GM12878 (cell line): ENCODE results near the gene NCKAP5L. TPM values are rescaled to one million over a fixed set of nuclear protein-coding genes. Genes with fewer than 3 reads are reported as not detected.

ENCODE experiments used
- ATAC-seq: fragments of 200-7000 bp; cut with Tn5 transposase; 3 replicates; pipeline ENCODE4 v1.9.1; 2020; ENCODE audit warnings: mild to moderate bottlenecking, moderate library complexity
- BruUV-seq: library from RNA; stranded (reverse); fragments of 400-500 nt; replicated peaks from 2 replicates; lab custom pipeline; 2021; lab: Mats Ljungman, UMichigan
- CTCF ChIA-PET: fragments of 300-600 bp; sonication (Branson Sonifier 250); formaldehyde crosslinking; extraction: SDS; loops from one replicate; lab custom pipeline; 2021; ENCODE audit warnings: inconsistent platforms; lab: Yijun Ruan, JAX
- POLR2A ChIA-PET: fragments of 350-600 bp; formaldehyde crosslinking; extraction: SDS; loops from one replicate; lab custom pipeline; 2021; ENCODE audit warnings: inconsistent platforms; lab: Charles Lee
- RAD21 ChIA-PET: fragments of 300-600 bp; sonication (Branson Sonifier 250); formaldehyde crosslinking; loops from one replicate; lab custom pipeline; 2023; ENCODE audit warnings: antibody characterized with exemption; ENCODE audit not compliant: unreplicated experiment; lab: Charles Lee
- SMC1A ChIA-PET: fragments of 300-600 bp; sonication (Branson Sonifier 250); formaldehyde crosslinking; loops from one replicate; lab custom pipeline; 2023; ENCODE audit not compliant: unreplicated experiment, uncharacterized antibody; lab: Charles Lee
- DNase-seq: peaks from one replicate; pipeline ENCODE4 v3.0.0-alpha.2; 2011; ENCODE audit warnings: low read depth, low spot score
- FAIRE-seq: peaks from 3 replicates; lab custom pipeline; 2011; peaks lifted over from hg19 to GRCh38; lab: Jason Lieb, UNC
- H2AFZ ChIP-seq: 2 replicates; pipeline ENCODE4 v1.6.0; 2011; ENCODE audit warnings: low read depth, low read length, control low read depth; ENCODE audit not compliant: control insufficient read depth
- H3K27ac ChIP-seq: 2 replicates; pipeline ENCODE4 v1.5.1; 2011; ENCODE audit warnings: control low read depth; ENCODE audit not compliant: control insufficient read depth, insufficient read depth
- H3K27me3 ChIP-seq, 2 experiments: replicated peaks in 1 of 2; 2 replicates each; pipeline versions ENCODE4 v1.6.0 to v1.6.1; 2011; ENCODE audit warnings: low read length in 1 of 2; ENCODE audit not compliant: control insufficient read depth in 2 of 2, insufficient read depth in 2 of 2
- H3K36me3 ChIP-seq, 2 experiments: 2 replicates each; pipeline ENCODE4 v1.5.1; 2011; ENCODE audit warnings: low read length in 1 of 2; ENCODE audit not compliant: control insufficient read depth in 2 of 2, insufficient read depth in 2 of 2
- H3K4me1 ChIP-seq: 2 replicates; pipeline ENCODE4 v1.6.1; 2011; ENCODE audit warnings: mild to moderate bottlenecking, low read length, moderate library complexity, mixed read lengths; ENCODE audit not compliant: control insufficient read depth, insufficient read depth
- H3K4me2 ChIP-seq: 2 replicates; pipeline ENCODE4 v1.6.0; 2011; ENCODE audit warnings: control low read depth; ENCODE audit not compliant: control insufficient read depth, insufficient read depth
- H3K4me3 ChIP-seq: fragments of 200-600 bp; sonication (generic); 2 replicates; pipeline ENCODE4 v1.5.1; 2016
- H3K79me2 ChIP-seq: 2 replicates; pipeline ENCODE4 v1.6.0; 2011; ENCODE audit warnings: low read length; ENCODE audit not compliant: control insufficient read depth, insufficient read depth
- H3K9ac ChIP-seq: 2 replicates; pipeline ENCODE4 v1.8.0; 2011; ENCODE audit warnings: low read length, control low read depth, mixed read lengths; ENCODE audit not compliant: control insufficient read depth, insufficient read depth
- H3K9me3 ChIP-seq: replicated peaks from 3 replicates; pipeline ENCODE4 v1.5.1; 2011; ENCODE audit warnings: mild to moderate bottlenecking, low read length; ENCODE audit not compliant: control insufficient read depth, insufficient read depth
- H4K20me1 ChIP-seq: 2 replicates; pipeline ENCODE4 v1.6.0; 2011; ENCODE audit not compliant: control insufficient read depth, insufficient read depth
- CTCF ChIP-seq, 3 experiments: IDR thresholded peaks in 2 of 3; conservative IDR thresholded peaks in 1 of 3; 2 replicates each; pipeline ENCODE4 v1.5.1; 2011; ENCODE audit warnings: low read depth in 3 of 3, low read length in 3 of 3, mild to moderate bottlenecking in 3 of 3, control low read depth in 2 of 3, moderate library complexity in 2 of 3, inconsistent platforms in 1 of 3, mixed read lengths in 1 of 3; ENCODE audit not compliant: control insufficient read depth in 2 of 3, insufficient read depth in 1 of 3; ENCODE audit errors: extremely low read depth in 1 of 3
- EP300 ChIP-seq, 2 experiments: fragments of 150-350 bp in 1 of 2; IDR thresholded peaks; 2 replicates each; pipeline ENCODE4 v1.6.1; 2011 to 2012; ENCODE audit warnings: low read depth in 2 of 2, low read length in 2 of 2, borderline replicate concordance in 1 of 2, improper control_type of control experiment in 1 of 2, inconsistent platforms in 1 of 2; ENCODE audit not compliant: control insufficient read depth in 1 of 2
- MLLT1 ChIP-seq: fragments of 450-650 bp; IDR thresholded peaks from 2 replicates; pipeline ENCODE4 v1.6.1; 2016; ENCODE audit warnings: mild to moderate bottlenecking
- MTA3 ChIP-seq: IDR thresholded peaks from 2 replicates; pipeline ENCODE4 v1.6.1; 2012; ENCODE audit warnings: low read length, inconsistent platforms, borderline replicate concordance
- RB1 ChIP-seq: fragments of 450-650 bp; formaldehyde crosslinking; IDR thresholded peaks from 2 replicates; pipeline ENCODE4 v1.6.1; 2017; ENCODE audit warnings: mild to moderate bottlenecking, borderline replicate concordance
- SPI1 ChIP-seq: IDR thresholded peaks from 2 replicates; pipeline ENCODE4 v1.6.1; 2011; ENCODE audit warnings: low read depth, mild to moderate bottlenecking, low read length, moderate library complexity, borderline replicate concordance; ENCODE audit not compliant: insufficient read depth
- TARDBP ChIP-seq: IDR thresholded peaks from 2 replicates; pipeline ENCODE4 v1.6.1; 2016; ENCODE audit warnings: borderline replicate concordance
- TCF3 ChIP-seq: IDR thresholded peaks from 2 replicates; pipeline ENCODE4 v1.6.1; 2012; ENCODE audit warnings: low read depth, mild to moderate bottlenecking, low read length, borderline replicate concordance; ENCODE audit not compliant: insufficient read depth
- YY1 ChIP-seq: IDR thresholded peaks from 2 replicates; pipeline ENCODE4 v1.6.1; 2011; ENCODE audit warnings: low read depth, mild to moderate bottlenecking, low read length
- ZBTB4 ChIP-seq: fragments of 450-650 bp; formaldehyde crosslinking; IDR thresholded peaks from 2 replicates; pipeline ENCODE4 v1.4.0; 2022; ENCODE audit warnings: mild to moderate bottlenecking, moderate library complexity
- ZNF24 ChIP-seq: fragments of 450-650 bp; IDR thresholded peaks from 2 replicates; pipeline ENCODE4 v1.6.1; 2017; ENCODE audit warnings: antibody characterized with exemption, mild to moderate bottlenecking
- WGBS: methylation state at CpG from one replicate; pipeline ENCODE4 v1.1.6; 2016; ENCODE audit warnings: low lambda C conversion rate; ENCODE audit not compliant: insufficient replicate concordance, insufficient coverage; ENCODE audit errors: missing lambda C conversion rate; 5-methylcytosine and 5-hydroxymethylcytosine counted together
- in situ Hi-C: fragments of 300-500 bp; cut with MboI; formaldehyde crosslinking; loops from 9 replicates; pipeline ENCODE4 v1.14.3; 2018; ENCODE audit warnings: mixed read lengths
- intact Hi-C: fragments of 100-400 bp; cut with micrococcal nuclease; formaldehyde crosslinking; loops from one replicate; pipeline ENCODE4 v1.14.2; 2022; ENCODE audit not compliant: unreplicated experiment
- polyA plus RNA-seq, 11 experiments: library from polyadenylated mRNA; depleted of rRNA in 4 of 11; unstranded in 6 of 11; stranded (reverse) in 5 of 11; fragments of >200 nt; fragmentation: Nextera tagmentation in 4 of 11; fragmentation: Illumina TruSeq in 1 of 11; extraction: Ambion mirVana in 4 of 11; extraction: Trizol in 1 of 11; gene quantifications; 1 replicate in 1 of 11; 2 replicates in 10 of 11; pipeline versions ENCODE4 v1.2.1 to v1.2.3, GENCODE V29; 2011 to 2016; ENCODE audit warnings: inconsistent platforms in 2 of 11, missing spikeins in 2 of 11, low read depth in 1 of 11
- total RNA-seq, 4 experiments: library from RNA; depleted of rRNA in 3 of 4; stranded (reverse); fragments of >200 nt in 3 of 4; fragmentation: Illumina TruSeq in 1 of 4; extraction: Trizol in 1 of 4; gene quantifications; 2 replicates each; pipeline versions ENCODE4 v1.2.1 to v1.2.3, GENCODE V29; 2013 to 2021

NCKAP5L gene
- total and polyA plus RNA-seq, 10 of the 15 experiments (the other 5 are each of a cell fraction or from before 2014, with no cell fraction given): 0.03 to 15.8 (median 4.4) TPM

- peaks cover 2% of the 10 kb centered on the region; the same call in 1 of the 3 replicates for H3K9me3 ChIP-seq
- no peak overlapping the region for H3K27ac ChIP-seq
- ChIA-PET SMC1A (interaction anchor here (0.6 to 3.1 kb wide), 27 partner anchors 9 to 197 kb away, joined by 3 to 56 read pairs (median 3); partner anchors contain the start of genes BCDIN3D and TMBIM6), POLR2A (interaction anchor here (0.5 to 1.7 kb wide), 4 partner anchors 24 to 50 kb away, joined by 3 to 4 read pairs (median 4); partner anchors contain the start of gene TMBIM6), CTCF (interaction anchor here (0.7 to 3.1 kb wide), 41 partner anchors 7 to 242 kb away, joined by 3 to 122 read pairs (median 6); partner anchors contain the start of genes BCDIN3D, NCKAP5L and TMBIM6), RAD21 (interaction anchor here (1.0 to 3.1 kb wide), 9 partner anchors 12 to 189 kb away, joined by 3 to 49 read pairs (median 4); partner anchors contain the start of genes BCDIN3D, NCKAP5L and TMBIM6)
- H3K4me3 ChIP-seq: no peak overlapping the region
- no peak overlapping the region for H3K9ac ChIP-seq
- H3K36me3 ChIP-seq: no peaks in the 10 kb centered on the region
- H3K4me1 ChIP-seq: peaks cover 6% of the 10 kb centered on the region
- H3K4me2 ChIP-seq: no peak overlapping the region
- intact Hi-C loops (loop anchor here (5.0 kb wide), 1 partner anchor 141 kb away; no protein-coding TSS in a partner anchor), in situ Hi-C loops (loop anchor here (5.0 kb wide), 1 partner anchor 59 kb away; no protein-coding TSS in a partner anchor)
- BruUV-seq: no TSS peak
- ATAC-seq: peak; percentile 83
- no peak for DNase-seq
- no peaks in the 10 kb centered on the region for H4K20me1 ChIP-seq
- H2AFZ ChIP-seq: peak overlapping the region; percentile 69
- no peaks in the 10 kb centered on the region for H3K27me3 ChIP-seq
- 50% methylated on average over 19 of the region's 19 CpGs for WGBS
- FAIRE-seq: peak; percentile 23
- H3K79me2 ChIP-seq: no peaks in the 10 kb centered on the region
- TF ChIP-seq SPI1 (no peak), RB1 (no peak), CTCF (IDR thresholded peaks at IDR 0.05 in 2 of 3, conservative IDR thresholded peaks at IDR 0.05 in 1 of 3; ENCODE audit: control insufficient read depth in 2 of 3, extremely low read depth in 1 of 3, insufficient read depth in 1 of 3, low read depth in 3 of 3, low read length in 3 of 3) (peak; percentile 87 to 95 (median 95); a peak in 5 of 6 replicates), YY1 (peak; percentile 49), EP300 (IDR thresholded peaks at IDR 0.05; ENCODE audit: borderline replicate concordance in 1 of 2, control insufficient read depth in 1 of 2, low read depth in 2 of 2, low read length in 2 of 2) (no peak), TARDBP (no peak), ZBTB4 (CRISPR knock-in tag) (no peak), TCF3 (no peak), MTA3 (no peak), MLLT1 (peak; percentile 52; the same call in 1 of the 2 replicates), ZNF24 (no peak)
Measured at GRCh38 chr12:49777800-49778748, 50.1 kb downstream of the NCKAP5L start.
